Keratinocyte (primary cell): ENCODE results near the gene DIP2C.

ENCODE experiments used
- EZH2 ChIP-seq: IDR thresholded peaks from one replicate; pipeline ENCODE4 v1.6.1; 2012; ENCODE audit warnings: inconsistent platforms, mild to moderate bottlenecking, low read length, moderate library complexity
- TF ChIP-seq, protein P1 (sequence below), 3 experiments: IDR thresholded peaks in 1 of 3; conservative IDR thresholded peaks in 1 of 3; optimal IDR thresholded peaks in 1 of 3; 2 replicates in 2 of 3; 3 replicates in 1 of 3; pipeline versions ENCODE3 to v1.5.1; 2011; ENCODE audit warnings: low read length in 3 of 3, mild to moderate bottlenecking in 3 of 3, moderate library complexity in 2 of 3, control low read depth in 1 of 3, inconsistent platforms in 1 of 3; ENCODE audit not compliant: insufficient read depth in 2 of 3; ENCODE audit errors: extremely low read depth in 1 of 3

DNA sequence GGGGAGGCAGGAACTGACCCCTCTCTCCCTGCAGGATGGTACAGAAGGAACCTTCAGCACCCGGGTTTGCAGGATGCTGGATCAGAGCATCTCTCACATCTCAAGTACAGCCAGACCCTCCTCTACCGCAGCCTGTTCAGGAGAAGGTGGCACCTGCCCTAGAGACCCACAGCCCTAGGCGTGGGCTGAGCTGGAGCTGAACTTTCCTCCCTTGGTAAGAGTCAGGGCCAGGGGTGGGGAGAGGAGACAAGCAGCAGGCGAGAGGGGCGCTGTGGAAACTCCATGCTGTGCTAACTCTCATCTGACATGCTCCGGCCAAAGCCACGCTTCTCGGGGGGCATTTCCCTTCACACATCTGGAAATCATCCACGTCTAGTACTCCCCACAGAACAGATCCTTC lies 154.4 kb downstream of the DIP2C start:
- TF ChIP-seq, protein P1, sequence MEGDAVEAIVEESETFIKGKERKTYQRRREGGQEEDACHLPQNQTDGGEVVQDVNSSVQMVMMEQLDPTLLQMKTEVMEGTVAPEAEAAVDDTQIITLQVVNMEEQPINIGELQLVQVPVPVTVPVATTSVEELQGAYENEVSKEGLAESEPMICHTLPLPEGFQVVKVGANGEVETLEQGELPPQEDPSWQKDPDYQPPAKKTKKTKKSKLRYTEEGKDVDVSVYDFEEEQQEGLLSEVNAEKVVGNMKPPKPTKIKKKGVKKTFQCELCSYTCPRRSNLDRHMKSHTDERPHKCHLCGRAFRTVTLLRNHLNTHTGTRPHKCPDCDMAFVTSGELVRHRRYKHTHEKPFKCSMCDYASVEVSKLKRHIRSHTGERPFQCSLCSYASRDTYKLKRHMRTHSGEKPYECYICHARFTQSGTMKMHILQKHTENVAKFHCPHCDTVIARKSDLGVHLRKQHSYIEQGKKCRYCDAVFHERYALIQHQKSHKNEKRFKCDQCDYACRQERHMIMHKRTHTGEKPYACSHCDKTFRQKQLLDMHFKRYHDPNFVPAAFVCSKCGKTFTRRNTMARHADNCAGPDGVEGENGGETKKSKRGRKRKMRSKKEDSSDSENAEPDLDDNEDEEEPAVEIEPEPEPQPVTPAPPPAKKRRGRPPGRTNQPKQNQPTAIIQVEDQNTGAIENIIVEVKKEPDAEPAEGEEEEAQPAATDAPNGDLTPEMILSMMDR (optimal IDR thresholded peaks at IDR 0.05 in 1 of 3, IDR thresholded peaks at IDR 0.05 in 1 of 3, conservative IDR thresholded peaks at IDR 0.05 in 1 of 3; ENCODE audit: extremely low read depth in 1 of 3, insufficient read depth in 2 of 3, low read length in 3 of 3): no peak
- no peak for TF ChIP-seq EZH2
